ENCODE measurements around the gene GGPS1. TPM values are rescaled to one million over a fixed set of nuclear protein-coding genes. Genes with fewer than 3 reads are reported as not detected.

Gene GGPS1
- polyA plus RNA-seq, 1 donor from 2014 or later: 71.9 TPM

DNA sequence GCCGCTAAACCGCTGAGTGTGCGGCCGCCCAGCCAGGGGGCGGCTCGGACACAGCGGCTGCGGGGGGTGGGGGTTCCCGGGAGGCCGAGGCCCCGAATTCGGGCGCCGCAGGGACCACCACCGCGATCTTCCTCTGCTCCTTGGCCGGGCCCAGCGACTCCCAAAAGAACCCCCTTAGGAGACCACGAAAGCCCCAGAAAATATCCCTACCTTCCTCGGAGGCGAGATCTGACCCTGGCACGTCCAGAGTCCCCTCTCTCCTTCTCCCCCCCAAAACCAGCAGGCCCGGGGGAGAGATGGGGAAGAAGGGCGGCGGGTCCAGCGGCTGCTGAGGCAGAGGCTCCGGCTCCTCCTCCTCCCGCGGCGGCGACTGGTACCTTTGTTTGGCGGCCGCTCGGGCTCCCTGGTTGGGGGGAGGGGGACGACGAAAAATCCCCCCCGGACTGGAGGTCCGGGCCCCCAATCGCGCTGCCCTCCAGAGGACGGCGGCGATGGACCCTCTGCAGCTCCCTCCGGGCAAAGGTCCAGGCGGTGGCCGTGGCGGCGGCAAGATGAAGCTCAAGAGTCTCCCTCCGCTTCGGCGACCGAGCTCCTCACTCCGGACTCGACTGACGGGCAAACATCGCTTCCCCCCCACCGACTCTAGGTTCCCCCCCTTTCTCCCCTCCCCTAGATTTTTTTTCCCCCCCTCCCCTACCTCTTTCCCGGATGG is 655 bp upstream of the GGPS1 start, which contains the start of gene ARID4B:
Gene ARID4B (minus strand): TSS at position 621 of the 712 bp plus-strand sequence. CDS start 1,260 bp downstream, outside the sequence.
- Histone ChIP-seq H3K9ac (ENCODE audit: low read length) (peak within 1 kb of the TSS; percentile 99), H3K9me3 (ENCODE audit: low read length) (no peaks in the 10 kb centered on the region), H3K4me3 (ENCODE audit: low read length) (peak within 1 kb of the TSS; percentile 75), H3K27me3 (ENCODE audit: insufficient read depth, low read depth, low read length) (no peaks in the 10 kb centered on the region), H3K79me2 (replicated peaks; ENCODE audit: insufficient read depth, low read length) (peaks cover 78% of the 10 kb centered on the region), H2AFZ (ENCODE audit: low read depth, low read length) (peak within 1 kb of the TSS; percentile 78), H4K20me1 (ENCODE audit: insufficient read depth) (peaks cover 16% of the 10 kb centered on the region), H3K4me2 (ENCODE audit: low read length) (peak within 1 kb of the TSS; percentile 87), H3F3A (ENCODE audit: insufficient read depth, low read length, poor library complexity, severe bottlenecking) (no peaks in the 10 kb centered on the region), H3K27ac (ENCODE audit: low read length) (peak within 1 kb of the TSS; percentile 97), H3K36me3 (ENCODE audit: insufficient read depth, low read length) (no peaks in the 10 kb centered on the region), H3K9me2 (ENCODE audit: insufficient read depth, low read length) (no peaks in the 10 kb centered on the region)
- TF ChIP-seq EZH2 (IDR thresholded peaks at IDR 0.05; ENCODE audit: borderline replicate concordance, insufficient read depth, low read length, poor library complexity, severe bottlenecking): no peak
- no peak for TF ChIP-seq CTCF (IDR thresholded peaks at IDR 0.05; ENCODE audit: poor library complexity, severe bottlenecking)
- peak; percentile 6 for TF ChIP-seq MXI1 (conservative IDR thresholded peaks at IDR 0.05; ENCODE audit: poor library complexity, severe bottlenecking)
- peak; percentile 99 for TF ChIP-seq POLR2AphosphoS5 (IDR thresholded peaks at IDR 0.05)
- no peak for TF ChIP-seq EP300 (conservative IDR thresholded peaks at IDR 0.05; ENCODE audit: poor library complexity, severe bottlenecking)
- no peak for TF ChIP-seq RAD21 (conservative IDR thresholded peaks at IDR 0.05)
- peak; percentile 20 for TF ChIP-seq SMC3 (conservative IDR thresholded peaks at IDR 0.05; ENCODE audit: poor library complexity)
- TF ChIP-seq, protein P1, sequence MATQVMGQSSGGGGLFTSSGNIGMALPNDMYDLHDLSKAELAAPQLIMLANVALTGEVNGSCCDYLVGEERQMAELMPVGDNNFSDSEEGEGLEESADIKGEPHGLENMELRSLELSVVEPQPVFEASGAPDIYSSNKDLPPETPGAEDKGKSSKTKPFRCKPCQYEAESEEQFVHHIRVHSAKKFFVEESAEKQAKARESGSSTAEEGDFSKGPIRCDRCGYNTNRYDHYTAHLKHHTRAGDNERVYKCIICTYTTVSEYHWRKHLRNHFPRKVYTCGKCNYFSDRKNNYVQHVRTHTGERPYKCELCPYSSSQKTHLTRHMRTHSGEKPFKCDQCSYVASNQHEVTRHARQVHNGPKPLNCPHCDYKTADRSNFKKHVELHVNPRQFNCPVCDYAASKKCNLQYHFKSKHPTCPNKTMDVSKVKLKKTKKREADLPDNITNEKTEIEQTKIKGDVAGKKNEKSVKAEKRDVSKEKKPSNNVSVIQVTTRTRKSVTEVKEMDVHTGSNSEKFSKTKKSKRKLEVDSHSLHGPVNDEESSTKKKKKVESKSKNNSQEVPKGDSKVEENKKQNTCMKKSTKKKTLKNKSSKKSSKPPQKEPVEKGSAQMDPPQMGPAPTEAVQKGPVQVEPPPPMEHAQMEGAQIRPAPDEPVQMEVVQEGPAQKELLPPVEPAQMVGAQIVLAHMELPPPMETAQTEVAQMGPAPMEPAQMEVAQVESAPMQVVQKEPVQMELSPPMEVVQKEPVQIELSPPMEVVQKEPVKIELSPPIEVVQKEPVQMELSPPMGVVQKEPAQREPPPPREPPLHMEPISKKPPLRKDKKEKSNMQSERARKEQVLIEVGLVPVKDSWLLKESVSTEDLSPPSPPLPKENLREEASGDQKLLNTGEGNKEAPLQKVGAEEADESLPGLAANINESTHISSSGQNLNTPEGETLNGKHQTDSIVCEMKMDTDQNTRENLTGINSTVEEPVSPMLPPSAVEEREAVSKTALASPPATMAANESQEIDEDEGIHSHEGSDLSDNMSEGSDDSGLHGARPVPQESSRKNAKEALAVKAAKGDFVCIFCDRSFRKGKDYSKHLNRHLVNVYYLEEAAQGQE (IDR thresholded peaks at IDR 0.05; ENCODE audit: borderline replicate concordance): peak; percentile 93
- TF ChIP-seq TAF1 (IDR thresholded peaks at IDR 0.05; ENCODE audit: low read depth): peak; percentile 70

DNA sequence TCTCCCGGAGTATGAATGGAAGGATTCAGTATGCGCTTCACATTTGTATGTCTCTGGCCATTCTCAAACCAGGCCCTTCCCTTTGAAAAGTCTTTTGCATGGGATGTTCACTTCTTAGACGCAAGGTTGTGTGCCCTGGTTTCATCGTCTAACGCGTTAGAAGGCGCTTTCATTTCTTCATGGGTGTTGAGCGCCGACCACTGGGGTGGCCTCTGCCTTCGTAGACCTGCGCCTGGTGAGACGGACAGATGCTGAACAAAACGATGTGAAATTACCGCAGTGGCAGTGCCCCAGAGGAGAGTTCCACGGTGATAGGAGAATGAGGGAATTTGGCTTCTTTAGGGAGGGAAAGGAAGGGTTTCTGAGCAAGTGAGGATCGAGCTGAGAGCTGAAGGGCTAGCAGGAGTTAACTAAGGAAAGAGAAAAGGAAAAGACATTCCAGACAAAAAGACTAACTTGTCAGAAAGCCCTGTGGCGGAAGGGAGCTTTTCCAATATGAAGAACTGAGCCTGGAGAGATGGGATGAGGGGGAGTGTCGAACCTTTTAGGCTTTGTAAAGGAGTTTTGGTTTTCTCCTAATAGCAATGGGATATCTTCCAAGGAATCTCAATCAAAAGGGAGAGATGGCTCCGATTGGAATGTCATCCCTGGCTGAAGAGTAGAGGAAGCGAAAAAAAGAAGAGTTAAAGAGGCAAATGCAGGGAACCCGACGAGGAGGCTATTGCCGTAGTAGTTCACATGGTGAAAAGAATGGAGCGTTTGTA is 951 bp downstream of the GGPS1 start:
- H3K79me2 ChIP-seq (replicated peaks; ENCODE audit: insufficient read depth, low read length): peaks cover 78% of the 10 kb centered on the region
- H3K27ac ChIP-seq (ENCODE audit: low read length): peak overlapping the region; percentile 93
- H3F3A ChIP-seq (ENCODE audit: insufficient read depth, low read length, poor library complexity, severe bottlenecking): no peaks in the 10 kb centered on the region
- H3K4me2 ChIP-seq (ENCODE audit: low read length): peak overlapping the region; percentile 87
- no peaks in the 10 kb centered on the region for H3K36me3 ChIP-seq (ENCODE audit: insufficient read depth, low read length)
- H4K20me1 ChIP-seq (ENCODE audit: insufficient read depth): peaks cover 12% of the 10 kb centered on the region
- no peaks in the 10 kb centered on the region for H3K27me3 ChIP-seq (ENCODE audit: insufficient read depth, low read depth, low read length)
- no peaks in the 10 kb centered on the region for H3K9me3 ChIP-seq (ENCODE audit: low read length)
- peak overlapping the region; percentile 78 for H2AFZ ChIP-seq (ENCODE audit: low read depth, low read length)
- H3K4me3 ChIP-seq (ENCODE audit: low read length): peak overlapping the region; percentile 75
- peak overlapping the region; percentile 89 for H3K9ac ChIP-seq (ENCODE audit: low read length)
- no peak for TF ChIP-seq EZH2 (IDR thresholded peaks at IDR 0.05; ENCODE audit: borderline replicate concordance, insufficient read depth, low read length, poor library complexity, severe bottlenecking)
- peak; percentile 29 for TF ChIP-seq SMC3 (conservative IDR thresholded peaks at IDR 0.05; ENCODE audit: poor library complexity)
- TF ChIP-seq, protein P1 (IDR thresholded peaks at IDR 0.05; ENCODE audit: borderline replicate concordance): peak; percentile 41
- no peak for TF ChIP-seq CTCF (IDR thresholded peaks at IDR 0.05; ENCODE audit: poor library complexity, severe bottlenecking)
- no peak for TF ChIP-seq EP300 (conservative IDR thresholded peaks at IDR 0.05; ENCODE audit: poor library complexity, severe bottlenecking)
- no peak for TF ChIP-seq TAF1 (IDR thresholded peaks at IDR 0.05; ENCODE audit: low read depth)
- TF ChIP-seq POLR2AphosphoS5 (IDR thresholded peaks at IDR 0.05): no peak
- TF ChIP-seq RAD21 (conservative IDR thresholded peaks at IDR 0.05): no peak
- peak; percentile 24 for TF ChIP-seq MXI1 (conservative IDR thresholded peaks at IDR 0.05; ENCODE audit: poor library complexity, severe bottlenecking)
- H3K9me2 ChIP-seq (ENCODE audit: insufficient read depth, low read length): no peaks in the 10 kb centered on the region
